K562 (cell line): ENCODE results near the gene REEP6. TPM values are rescaled to one million over a fixed set of nuclear protein-coding genes. Genes with fewer than 3 reads are reported as not detected.
A peak's percentile ranks its signal among the peaks of the same experiment; 100 is the strongest.

Experiments used
- CREB5 ChIP-seq: fragments of 250-450 bp; sonication (Bioruptor Pico); IDR thresholded peaks from 2 replicates; pipeline ENCODE4 v1.5.0; 2020; ENCODE audit warnings: mild to moderate bottlenecking
- ILF3 ChIP-seq: fragments of 450-650 bp; IDR thresholded peaks from 2 replicates; pipeline ENCODE4 v1.6.1; 2018; ENCODE audit warnings: antibody characterized with exemption, mild to moderate bottlenecking, moderate library complexity, borderline replicate concordance
- RBFOX2 ChIP-seq: fragments of 200-400 bp; formaldehyde crosslinking; IDR thresholded peaks from 2 replicates; pipeline ENCODE4 v1.6.1; 2017; ENCODE audit warnings: low read depth, mild to moderate bottlenecking, low read length, moderate library complexity
- RBM39 ChIP-seq: fragments of 200-400 bp; formaldehyde crosslinking; optimal IDR thresholded peaks from 2 replicates; pipeline ENCODE3; 2018; ENCODE audit warnings: low read depth, low read length
- RNF2 ChIP-seq: sonication (generic); IDR thresholded peaks from 2 replicates; pipeline ENCODE4 v1.6.1; 2016
- SOX6 ChIP-seq: fragments of 450-650 bp; IDR thresholded peaks from 2 replicates; pipeline ENCODE4 v1.6.1; 2014; ENCODE audit warnings: mild to moderate bottlenecking
- TCF15 ChIP-seq: fragments of 250-450 bp; sonication (Bioruptor Pico); IDR thresholded peaks from 2 replicates; pipeline ENCODE4 v1.8.0; 2022; ENCODE audit warnings: moderate library complexity, mild to moderate bottlenecking, inconsistent platforms
- USF1 ChIP-seq: sonication (generic); formaldehyde crosslinking; IDR thresholded peaks from 2 replicates; pipeline ENCODE4 v1.9.0; 2022; ENCODE audit warnings: mild to moderate bottlenecking, missing genetic modification reagents
- XRCC3 ChIP-seq: fragments of 450-650 bp; IDR thresholded peaks from 2 replicates; pipeline ENCODE4 v1.6.1; 2017; ENCODE audit warnings: mild to moderate bottlenecking, moderate library complexity
- ZBTB40 ChIP-seq, 2 experiments: fragments of 450-650 bp in 1 of 2; sonication (generic) in 1 of 2; formaldehyde crosslinking in 1 of 2; IDR thresholded peaks; 2 replicates each; pipeline versions ENCODE4 v1.7.1 to v1.9.0; 2016 to 2022; ENCODE audit warnings: inconsistent platforms in 1 of 2, mild to moderate bottlenecking in 1 of 2, missing genetic modification reagents in 1 of 2
- ZEB2 ChIP-seq: fragments of 450-650 bp; IDR thresholded peaks from 2 replicates; pipeline ENCODE4 v1.6.1; 2016
- ZNF584 ChIP-seq: fragments of 200-800 bp; sonication (Bioruptor generic); IDR thresholded peaks from 2 replicates; pipeline ENCODE4 v1.6.1; 2016; ENCODE audit warnings: low read depth, mild to moderate bottlenecking, missing genetic modification characterization, missing compliant biosample characterization
- ZNF668 ChIP-seq: fragments of 250-450 bp; sonication (Bioruptor Pico); IDR thresholded peaks from 2 replicates; pipeline ENCODE4 v1.8.0; 2022; ENCODE audit warnings: mild to moderate bottlenecking, inconsistent platforms
- ZSCAN32 ChIP-seq: fragments of 450-650 bp; formaldehyde crosslinking; IDR thresholded peaks from 2 replicates; pipeline ENCODE4 v1.4.0; 2020; ENCODE audit warnings: mild to moderate bottlenecking, moderate library complexity
- polyA plus RNA-seq, 8 experiments: library from polyadenylated mRNA; depleted of rRNA in 4 of 8; stranded (reverse) in 5 of 8; unstranded in 3 of 8; fragments of >200 nt; fragmentation: Nextera tagmentation in 2 of 8; fragmentation: Illumina TruSeq in 1 of 8; extraction: Ambion mirVana in 2 of 8; extraction: Trizol in 1 of 8; gene quantifications; 2 replicates each; pipeline versions ENCODE4 v1.2.1 to v1.2.3, GENCODE V29; 2011 to 2014; ENCODE audit warnings: inconsistent platforms in 1 of 8, missing spikeins in 1 of 8
- total RNA-seq, 7 experiments: library from RNA; depleted of rRNA in 6 of 7; stranded (reverse); fragments of >200 nt in 6 of 7; fragmentation: Illumina TruSeq in 2 of 7; extraction: Trizol in 2 of 7; gene quantifications; 2 replicates each; pipeline versions ENCODE4 v1.2.1 to v1.2.3, GENCODE V29; 2011 to 2021; ENCODE audit warnings: low replicate concordance in 1 of 7

The REEP6 gene
- total and polyA plus RNA-seq, 9 of the 15 experiments (the other 6 are each of a cell fraction or from before 2014, with no cell fraction given): 1.2 to 64.2 (median 12.7) TPM

- TF ChIP-seq ZBTB40 (IDR thresholded peaks at IDR 0.05) (no peak), ZBTB40 (CRISPR knock-in tag; IDR thresholded peaks at IDR 0.05) (no peak; the same call in 1 of the 2 replicates), RBFOX2 (peak; percentile 82), ILF3 (no peak), ZSCAN32 (no peak), ZEB2 (no peak), SOX6 (0 out of 2 replicates have a peak, but pooled peaks have one; percentile 27), RBM39 (no peak), CREB5 (CRISPR knock-in tag) (no peak), RNF2 (peak; percentile 65), ZNF668 (no peak), ZNF584 (CRISPR knock-in tag) (0 out of 2 replicates have a peak, but pooled peaks have one; percentile 51), USF1 (CRISPR knock-in tag) (peak; percentile 74), XRCC3 (no peak), TCF15 (CRISPR knock-in tag) (no peak)
These were observed 12.3 kb downstream of the REEP6 start (continued) for GRCh38 chr19:1503089-1503924.
